Astrocyte of the spinal cord (primary cell): ENCODE data around the gene ASPG.

ENCODE experiments used
- DNase-seq: peaks from one replicate; pipeline ENCODE4 v3.0.0; 2011; ENCODE audit warnings: low read depth, low spot score
- H3K4me3 ChIP-seq: 2 replicates; pipeline ENCODE4 v1.5.1; 2011; ENCODE audit warnings: low read depth, mild to moderate bottlenecking, low read length, moderate library complexity
- CTCF ChIP-seq: IDR thresholded peaks from 2 replicates; pipeline ENCODE4 v1.5.1; 2012; ENCODE audit warnings: low read depth, mild to moderate bottlenecking, low read length, inconsistent platforms
- in situ Hi-C: cut with HindIII; loops from 2 replicates; pipeline ENCODE4 v1.10.0; 2017; ENCODE audit warnings: low sequenced_read_pairs

The ASPG gene

GRCh38 chr14:104054222-104054905 lies 31.1 kb upstream of the ASPG start:
- no peak for TF ChIP-seq CTCF
- in situ Hi-C loops, result no loop called here

GRCh38 chr14:104062281-104062680 lies 23.2 kb upstream of the ASPG start:
- in situ Hi-C loops, result no loop called here
- no peak for TF ChIP-seq CTCF
- DNase-seq, result no peak
- H3K4me3 ChIP-seq, result no peak overlapping the region

More at GRCh38 chr14:104054222-104054905, 31.1 kb upstream of the ASPG start:
- DNase-seq, result no peak
- no peak overlapping the region for H3K4me3 ChIP-seq

- H3K4me3 ChIP-seq, result no peak overlapping the region
- TF ChIP-seq CTCF, result no peak
- in situ Hi-C loops, result no loop called here
- DNase-seq, result no peak
Observed at GRCh38 chr14:104064003-104064402, 21.5 kb upstream of the ASPG start.

- no peak for TF ChIP-seq CTCF
- H3K4me3 ChIP-seq, result no peak overlapping the region
- in situ Hi-C loops, result no loop called here
- DNase-seq, result no peak
Observed at GRCh38 chr14:104066279-104066678, 19.2 kb upstream of the ASPG start.

- TF ChIP-seq CTCF, result no peak
- DNase-seq, result no peak
- no peak overlapping the region for H3K4me3 ChIP-seq
- in situ Hi-C loops, result no loop called here
Observed at GRCh38 chr14:104066719-104067295, 18.7 kb upstream of the ASPG start.

- in situ Hi-C loops, result no loop called here
- DNase-seq, result no peak
- H3K4me3 ChIP-seq, result no peak overlapping the region
- no peak for TF ChIP-seq CTCF
Observed at GRCh38 chr14:104069541-104069940, 16.0 kb upstream of the ASPG start.
